Measurements from ENCODE around the gene NOTUM.

NOTUM gene

GRCh38 chr17:81976332-81977210 lies 15.6 kb upstream of the NOTUM start:
- peak; percentile 2 to 6 for ATAC-seq

DNA sequence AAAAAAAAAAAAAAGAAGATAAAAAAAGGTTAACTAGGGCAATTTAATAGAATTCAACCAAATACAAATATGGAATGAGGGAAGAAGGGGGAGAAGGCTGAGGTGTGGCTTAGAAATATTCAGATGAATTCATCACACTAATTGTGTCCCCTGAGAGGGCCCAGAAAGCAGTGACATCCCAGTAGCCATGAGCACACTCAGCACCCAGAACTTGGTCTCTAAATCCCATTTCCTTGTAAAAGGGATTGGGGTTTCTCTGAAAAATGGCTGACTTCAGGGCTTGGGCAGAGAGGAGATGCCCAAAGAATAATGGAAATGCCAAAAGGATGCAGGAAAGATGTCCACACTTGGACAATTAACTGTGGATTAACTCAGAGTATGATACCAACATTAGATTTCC lies 12.4 kb upstream of the NOTUM start:
- no peak for ATAC-seq

- ATAC-seq: no peak
Measured at GRCh38 chr17:81968850-81969812, 8.1 kb upstream of the NOTUM start.

DNA sequence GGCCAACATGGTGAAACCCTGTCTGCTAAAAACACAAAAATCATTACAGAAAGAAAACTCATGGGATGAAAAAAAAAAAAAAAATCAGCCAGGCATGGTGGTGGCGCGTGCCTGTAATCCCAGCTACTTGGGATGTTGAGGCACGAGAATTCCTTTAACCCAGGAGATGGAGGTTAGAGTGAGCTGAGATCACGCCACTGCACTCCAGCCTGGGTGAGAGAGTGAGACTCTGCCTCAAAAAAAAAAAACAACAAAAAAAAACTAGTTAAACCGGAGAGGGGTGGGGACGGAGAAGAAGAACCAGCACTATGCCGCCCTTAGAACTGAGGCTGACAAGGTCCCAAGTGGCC lies 7.4 kb upstream of the NOTUM start:
- ATAC-seq: no peak

- ATAC-seq: peak; percentile 94 to 96
Measured at GRCh38 chr17:81967533-81968395, 6.8 kb upstream of the NOTUM start.

DNA sequence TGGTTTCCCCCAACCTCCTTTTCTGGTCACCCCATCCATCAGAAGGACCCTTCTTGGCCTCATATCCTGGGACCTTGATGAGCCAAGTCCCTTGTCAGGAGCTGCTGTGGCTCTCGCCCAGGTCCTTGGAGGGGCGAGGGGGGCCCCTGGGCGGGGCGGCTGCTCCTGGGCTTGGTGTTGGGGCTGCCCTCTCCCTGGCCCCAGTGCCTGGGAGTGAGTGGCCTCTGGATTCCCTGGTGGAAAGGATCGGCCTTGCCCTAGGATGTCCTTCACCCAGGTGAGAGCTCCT lies 6.2 kb upstream of the NOTUM start:
- no peak for ATAC-seq

GRCh38 chr17:81966343-81967243 lies 5.6 kb upstream of the NOTUM start:
- no peak for ATAC-seq

- no peak for ATAC-seq
Measured at GRCh38 chr17:81964081-81964849, 3.3 kb upstream of the NOTUM start.

DNA sequence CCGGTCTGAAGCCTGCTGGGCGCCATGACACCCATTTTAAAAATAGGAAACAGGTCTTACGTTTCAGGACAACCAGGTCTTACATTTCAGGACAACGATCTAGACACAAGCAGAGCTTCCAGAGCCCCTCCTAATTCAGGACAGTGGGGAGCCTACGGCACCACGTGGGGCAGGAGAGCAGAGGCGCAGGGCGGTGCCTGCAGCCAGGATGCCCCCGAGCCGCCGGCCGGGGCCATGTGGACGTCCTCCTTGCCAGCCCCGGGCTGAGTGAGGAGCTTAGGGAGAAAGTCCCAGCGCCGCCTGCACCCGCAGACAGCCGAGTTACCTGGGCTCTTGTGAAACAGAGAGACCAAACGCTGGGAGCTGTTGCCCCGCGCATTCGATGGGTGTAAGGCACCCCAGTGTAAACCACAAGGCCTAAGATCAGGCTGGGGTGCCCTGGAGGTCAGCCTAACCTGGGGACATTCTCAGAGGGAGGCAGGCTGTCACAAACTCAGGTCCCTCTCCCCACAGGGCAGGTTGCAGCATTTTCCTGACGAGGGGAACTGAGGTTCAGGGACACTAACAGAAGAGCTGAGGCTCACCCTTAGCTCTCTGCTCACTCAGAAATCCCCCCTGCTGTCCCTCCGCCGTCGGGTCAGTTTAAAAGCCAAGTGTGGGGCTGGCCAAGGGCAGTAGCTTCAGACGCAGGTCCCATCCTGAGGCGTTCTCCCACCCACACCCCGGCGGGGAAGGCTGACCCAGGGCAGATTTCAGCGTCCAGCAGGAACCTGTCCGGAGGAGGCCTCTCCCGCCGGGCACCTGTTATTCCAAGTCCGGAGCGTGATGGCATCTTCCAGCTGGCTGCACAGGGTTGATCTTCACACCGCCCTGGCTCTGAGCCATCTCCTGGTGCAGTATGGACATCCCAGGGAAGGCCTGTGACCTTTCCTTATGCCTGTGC lies 1.8 kb upstream of the NOTUM start:
- ATAC-seq: no peak

GRCh38 chr17:81961521-81962498 lies 823 bp upstream of the NOTUM start:
- ATAC-seq: no peak

GRCh38 chr17:81960130-81960958 lies 643 bp downstream of the NOTUM start:
- ATAC-seq: peak in 1 of 2 donors; percentile 4

- peak; percentile 95 for ATAC-seq
Measured at GRCh38 chr17:81959362-81960129, 1.4 kb downstream of the NOTUM start.

DNA sequence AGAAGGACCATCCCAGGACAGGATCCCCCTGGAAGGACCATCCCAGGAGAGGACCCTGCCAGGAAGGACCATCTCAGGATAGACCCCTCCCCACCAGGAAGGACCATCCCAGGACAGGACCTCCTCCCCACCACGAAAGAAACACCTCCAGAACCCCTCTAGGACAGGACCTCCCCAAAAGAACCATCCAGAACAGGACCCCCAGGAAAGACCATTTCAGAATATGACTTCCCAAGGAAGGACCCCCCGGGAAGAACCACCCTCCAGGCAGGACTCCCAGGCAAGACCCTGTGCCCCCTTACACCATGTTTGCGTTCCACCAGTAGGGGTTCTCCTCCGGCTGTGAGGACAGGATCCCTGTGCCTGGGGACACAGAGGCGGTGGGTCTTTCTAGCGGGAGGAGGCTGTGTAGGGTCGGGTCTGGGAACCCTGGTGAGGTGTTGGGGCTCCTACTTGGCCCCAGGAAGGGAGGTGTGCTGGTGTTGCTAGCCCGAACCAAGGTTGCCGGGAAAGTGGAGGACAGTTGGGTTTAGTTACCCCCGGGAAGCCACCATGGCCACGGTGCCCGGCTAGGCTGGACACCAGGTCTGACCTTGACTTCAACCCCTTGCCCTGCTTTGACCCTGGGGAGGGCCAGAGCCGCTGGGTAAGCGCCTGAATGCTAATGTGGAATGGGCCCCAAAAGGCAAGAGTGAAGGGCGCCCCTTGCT lies 2.2 kb downstream of the NOTUM start:
- ATAC-seq: no peak

GRCh38 chr17:81957691-81958432 lies 3.1 kb downstream of the NOTUM start:
- no peak for ATAC-seq
